ENCODE measurements around the gene UBTD1.

Gene UBTD1

GRCh38 chr10:97618733-97619132 is 120.0 kb downstream of the UBTD1 start:
- TF ChIP-seq GATA1 (IDR thresholded peaks at IDR 0.05; ENCODE audit: low read depth, low read length) (no peak), POLR2A (IDR thresholded peaks at IDR 0.05; ENCODE audit: low read length) (no peak)

More at GRCh38 chr10:97618733-97619132, 120.0 kb downstream of the UBTD1 start:
- no peak for DNase-seq

Measured in erythroblast (primary cell).